ENCODE measurements around the gene BBS1.

Gene BBS1

GRCh38 chr11:66466225-66467033 is 44.0 kb upstream of the BBS1 start, which contains the start of gene PELI3:
TSS of gene PELI3 (plus strand) at chr11:66466905. CDS start at chr11:66468129, 1,224 bp downstream.
- Histone ChIP-seq H3K4me3 (ENCODE audit: low read depth, low read length) (peak within 1 kb of the TSS; percentile 63), H3K27ac (peak within 1 kb of the TSS; percentile 54), H3K27me3 (ENCODE audit: insufficient read depth, low read depth, severe bottlenecking) (no peaks in the 10 kb centered on the region), H3K36me3 (peaks cover 27% of the 10 kb centered on the region), H3K9me3 (ENCODE audit: severe bottlenecking) (no peaks in the 10 kb centered on the region)
- DNase-seq = peak; percentile 94
- TF ChIP-seq CTCF (IDR thresholded peaks at IDR 0.05; ENCODE audit: low read depth, low read length) = no peak

- DNase-seq = no peak
- TF ChIP-seq CTCF (IDR thresholded peaks at IDR 0.05; ENCODE audit: low read depth, low read length) = peak; percentile 35
- peak overlapping the region; percentile 54 for H3K4me3 ChIP-seq (ENCODE audit: low read depth, low read length)
- H3K9me3 ChIP-seq (ENCODE audit: severe bottlenecking) = no peaks in the 10 kb centered on the region
- H3K27me3 ChIP-seq (ENCODE audit: insufficient read depth, low read depth, severe bottlenecking) = no peaks in the 10 kb centered on the region
- H3K27ac ChIP-seq = peak overlapping the region; percentile 54; the same call in 1 of the 2 replicates
- peaks cover 32% of the 10 kb centered on the region for H3K36me3 ChIP-seq
Measured at GRCh38 chr11:66467034-66467659, 43.3 kb upstream of the BBS1 start.

- Histone ChIP-seq H3K9me3 (ENCODE audit: severe bottlenecking) (no peaks in the 10 kb centered on the region), H3K4me3 (ENCODE audit: low read depth, low read length) (peak overlapping the region; percentile 54), H3K27me3 (ENCODE audit: insufficient read depth, low read depth, severe bottlenecking) (no peaks in the 10 kb centered on the region), H3K36me3 (peaks cover 38% of the 10 kb centered on the region), H3K27ac (no peak overlapping the region)
- DNase-seq = no peak
- TF ChIP-seq CTCF (IDR thresholded peaks at IDR 0.05; ENCODE audit: low read depth, low read length) = no peak
Measured at GRCh38 chr11:66467756-66468155, 42.7 kb upstream of the BBS1 start.

- Histone ChIP-seq H3K27me3 (ENCODE audit: insufficient read depth, low read depth, severe bottlenecking) (no peaks in the 10 kb centered on the region), H3K4me3 (ENCODE audit: low read depth, low read length) (no peak overlapping the region), H3K9me3 (ENCODE audit: severe bottlenecking) (no peaks in the 10 kb centered on the region), H3K36me3 (peaks cover 47% of the 10 kb centered on the region), H3K27ac (no peak overlapping the region)
- DNase-seq = no peak
- TF ChIP-seq CTCF (IDR thresholded peaks at IDR 0.05; ENCODE audit: low read depth, low read length) = no peak
Measured at GRCh38 chr11:66468691-66469090, 41.7 kb upstream of the BBS1 start.

GRCh38 chr11:66469441-66469840 is 41.0 kb upstream of the BBS1 start:
- Histone ChIP-seq H3K4me3 (ENCODE audit: low read depth, low read length) (no peak overlapping the region), H3K27ac (no peak overlapping the region), H3K27me3 (ENCODE audit: insufficient read depth, low read depth, severe bottlenecking) (no peaks in the 10 kb centered on the region), H3K36me3 (peaks cover 55% of the 10 kb centered on the region), H3K9me3 (ENCODE audit: severe bottlenecking) (no peaks in the 10 kb centered on the region)
- no peak for DNase-seq
- TF ChIP-seq CTCF (IDR thresholded peaks at IDR 0.05; ENCODE audit: low read depth, low read length) = no peak
